Mononuclear cell (primary cell): Measurements from ENCODE around the gene KIF14. TPM values are rescaled to one million over a fixed set of nuclear protein-coding genes. Genes with fewer than 3 reads are reported as not detected.
"Not testable (repeated sequence)": the region's sequence is repeated elsewhere in the genome, so short reads cannot be mapped to it uniquely, and the experiment has no call there.

Source experiments
- H3K27me3 ChIP-seq: 2 replicates; pipeline ENCODE4 v1.6.0; 2011; ENCODE audit warnings: low read length, control low read depth; ENCODE audit not compliant: insufficient read depth
- H3K4me1 ChIP-seq: 2 replicates; pipeline ENCODE4 v1.5.1; 2011; ENCODE audit warnings: mild to moderate bottlenecking, low read length, control low read depth; ENCODE audit not compliant: insufficient read depth
- H3K4me3 ChIP-seq: 2 replicates; pipeline ENCODE4 v1.5.1; 2011; ENCODE audit warnings: mild to moderate bottlenecking, low read length, moderate library complexity
- H3K9me3 ChIP-seq: 2 replicates; pipeline ENCODE4 v1.5.1; 2011; ENCODE audit warnings: low read depth, mild to moderate bottlenecking, control low read depth, low read length
- total RNA-seq: library from RNA; depleted of rRNA; stranded (reverse); fragments of >200 nt; gene quantifications from one replicate; pipeline ENCODE4 v1.2.3, GENCODE V29; 2012

KIF14 gene
- total RNA-seq, 1 donor, result 0.73 TPM

DNA sequence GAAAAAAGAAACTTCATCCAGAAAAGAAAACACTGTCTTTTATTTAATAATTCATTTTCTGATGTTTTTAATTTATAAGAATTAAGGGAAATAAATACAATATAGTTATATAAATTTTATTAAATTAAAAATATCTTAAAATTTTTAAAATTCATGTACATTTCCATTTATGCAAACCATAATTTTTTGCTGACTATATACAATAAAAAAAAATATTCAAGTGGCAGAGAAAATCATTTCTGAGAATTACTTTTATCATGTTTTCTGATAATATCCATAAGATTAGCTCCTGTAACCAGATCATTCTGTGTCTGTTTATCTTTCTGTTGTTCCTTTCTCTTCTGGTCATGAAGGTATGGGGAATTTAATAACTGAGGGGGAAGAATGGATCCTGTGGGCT, 23.5 kb upstream of the KIF14 start:
- Histone ChIP-seq H3K4me1 (peaks cover 39% of the 10 kb centered on the region), H3K4me3 (no peak overlapping the region), H3K9me3 (no peaks in the 10 kb centered on the region), H3K27me3 (no peaks in the 10 kb centered on the region)

GRCh38 chr1:200642481-200642880, 21.9 kb upstream of the KIF14 start:
- no peak overlapping the region for H3K4me3 ChIP-seq
- no peaks in the 10 kb centered on the region for H3K9me3 ChIP-seq
- peaks cover 39% of the 10 kb centered on the region for H3K4me1 ChIP-seq
- H3K27me3 ChIP-seq, result no peaks in the 10 kb centered on the region

DNA sequence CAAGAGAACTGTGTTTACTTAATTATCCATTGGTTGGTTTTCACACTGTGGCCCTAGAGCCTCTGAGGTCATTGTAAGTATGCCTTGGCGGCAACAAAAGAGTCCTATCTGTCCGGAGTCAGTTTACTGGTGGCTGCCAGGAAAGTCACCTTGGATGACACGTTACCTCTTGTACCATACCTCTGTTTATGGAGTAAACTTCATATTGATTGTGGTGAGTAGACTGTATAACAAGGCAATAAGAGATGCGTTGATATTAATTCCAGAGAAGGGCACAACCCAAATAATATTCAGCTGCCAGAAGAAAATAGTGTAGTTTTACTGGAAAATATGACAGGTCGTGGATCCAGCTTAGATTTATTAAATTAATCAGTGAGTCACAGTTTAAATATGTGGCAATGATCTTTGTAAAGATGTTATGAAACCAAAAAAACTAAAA, 20.4 kb upstream of the KIF14 start:
- H3K27me3 ChIP-seq, result no peaks in the 10 kb centered on the region
- H3K9me3 ChIP-seq, result no peaks in the 10 kb centered on the region
- no peak overlapping the region for H3K4me3 ChIP-seq
- peaks cover 39% of the 10 kb centered on the region for H3K4me1 ChIP-seq

DNA sequence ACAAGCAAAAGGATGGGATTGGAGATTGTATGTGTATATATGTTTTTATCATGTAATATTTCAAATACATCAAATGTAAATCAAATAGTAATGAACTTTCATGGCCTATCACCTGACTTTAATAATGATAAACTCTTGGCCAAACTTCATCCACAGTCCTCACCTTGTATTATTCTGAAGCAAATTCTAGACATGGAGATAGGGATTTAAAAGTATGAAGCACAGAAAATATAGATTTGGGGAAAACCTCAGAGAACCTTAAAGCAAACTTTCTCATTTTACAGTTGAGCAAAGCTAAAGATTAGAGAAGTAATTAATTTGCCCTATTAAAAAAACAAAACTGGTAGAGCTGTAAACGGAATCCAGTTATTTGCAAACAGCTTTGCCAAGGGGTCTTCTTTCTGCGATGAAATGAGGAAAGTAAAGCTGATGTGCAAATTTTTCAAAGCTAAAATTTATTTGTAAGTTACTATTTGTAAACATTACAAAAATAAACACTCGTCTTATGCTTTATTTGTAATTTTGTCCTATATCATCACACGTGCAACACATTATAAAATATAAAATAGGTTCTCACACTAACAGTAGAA, 19.9 kb upstream of the KIF14 start:
- H3K9me3 ChIP-seq, result no peaks in the 10 kb centered on the region
- H3K4me3 ChIP-seq, result no peak overlapping the region
- H3K4me1 ChIP-seq, result peaks cover 39% of the 10 kb centered on the region
- H3K27me3 ChIP-seq, result no peaks in the 10 kb centered on the region

- H3K9me3 ChIP-seq, result no peaks in the 10 kb centered on the region
- H3K27me3 ChIP-seq, result no peaks in the 10 kb centered on the region
- peaks cover 35% of the 10 kb centered on the region for H3K4me1 ChIP-seq
- H3K4me3 ChIP-seq, result no peak overlapping the region
These were observed 17.5 kb upstream of the KIF14 start for GRCh38 chr1:200638073-200638472.

- H3K27me3 ChIP-seq, result no peaks in the 10 kb centered on the region
- peaks cover 23% of the 10 kb centered on the region for H3K4me1 ChIP-seq
- no peaks in the 10 kb centered on the region for H3K9me3 ChIP-seq
- no peak overlapping the region for H3K4me3 ChIP-seq
These were observed 16.1 kb upstream of the KIF14 start for GRCh38 chr1:200636681-200637080.

DNA sequence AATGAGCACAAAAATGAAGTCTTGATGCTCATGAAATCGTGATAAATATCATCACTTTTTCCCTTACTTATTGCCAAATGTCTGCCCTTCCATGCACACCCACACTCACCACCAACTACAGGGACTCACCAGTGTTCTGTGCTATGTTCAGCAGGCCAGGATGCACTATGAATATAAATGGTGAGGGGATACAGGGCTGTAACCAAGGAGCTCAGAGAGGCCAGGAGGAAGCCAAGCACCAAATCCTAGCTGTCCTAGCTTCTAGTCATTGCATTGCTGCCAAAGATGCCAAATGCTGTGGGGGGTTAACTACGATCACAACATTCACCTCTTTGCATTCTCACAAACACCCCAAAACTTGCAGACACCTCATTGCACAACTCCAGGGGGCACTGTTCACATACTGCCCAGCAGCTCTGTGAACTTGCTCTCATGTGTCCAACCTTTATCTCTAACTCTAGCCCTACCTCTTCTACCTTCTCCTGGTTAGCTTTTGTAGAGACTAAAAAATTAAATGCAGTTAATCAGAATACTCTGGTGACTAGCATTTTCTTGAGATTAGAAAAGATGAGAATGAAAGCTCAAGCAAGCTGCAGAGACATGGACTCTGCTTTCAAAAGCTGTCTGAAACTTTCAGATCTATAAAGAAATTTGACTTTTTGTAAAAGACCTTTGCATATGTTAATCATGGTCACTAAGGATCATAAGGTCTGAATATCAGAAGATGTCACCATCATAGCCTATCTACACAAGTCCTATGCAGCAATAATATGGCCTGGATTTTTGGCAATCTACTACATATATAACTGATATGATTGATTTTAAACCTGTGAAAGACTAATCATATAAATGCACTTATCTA, 13.9 kb upstream of the KIF14 start:
- H3K9me3 ChIP-seq, result no peaks in the 10 kb centered on the region
- no peaks in the 10 kb centered on the region for H3K27me3 ChIP-seq
- H3K4me3 ChIP-seq, result no peak overlapping the region
- H3K4me1 ChIP-seq, result peaks cover under 1% of the 10 kb centered on the region

DNA sequence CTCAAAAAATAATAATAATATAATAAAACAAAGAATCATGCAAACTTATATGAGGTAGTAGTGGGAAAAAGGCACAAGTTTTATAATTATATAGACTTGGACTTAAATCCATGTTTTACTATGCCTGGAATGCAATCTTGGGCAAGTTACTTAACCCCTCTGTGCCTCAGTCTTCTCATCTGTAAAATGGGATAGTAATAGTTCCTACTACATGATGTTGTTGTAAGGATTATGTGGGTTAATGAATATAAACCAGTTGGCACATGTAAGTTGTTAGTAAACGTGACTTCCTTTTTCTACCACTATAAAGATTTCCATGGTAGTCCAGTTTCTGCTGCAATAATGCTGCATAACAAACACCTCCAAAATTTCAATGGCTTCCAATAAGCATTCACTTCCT, 10.8 kb upstream of the KIF14 start:
- peaks cover 27% of the 10 kb centered on the region for H3K4me1 ChIP-seq
- H3K27me3 ChIP-seq, result no peaks in the 10 kb centered on the region
- no peaks in the 10 kb centered on the region for H3K9me3 ChIP-seq
- H3K4me3 ChIP-seq, result no peak overlapping the region

- peaks cover 27% of the 10 kb centered on the region for H3K4me1 ChIP-seq
- not testable (repeated sequence) for H3K9me3 ChIP-seq, H3K27me3 ChIP-seq, H3K4me3 ChIP-seq
These were observed 10.0 kb upstream of the KIF14 start for GRCh38 chr1:200630515-200630899.

GRCh38 chr1:200629876-200630514, 9.4 kb upstream of the KIF14 start:
- no peak overlapping the region for H3K4me3 ChIP-seq
- peaks cover 27% of the 10 kb centered on the region for H3K4me1 ChIP-seq
- H3K9me3 ChIP-seq, result no peaks in the 10 kb centered on the region
- H3K27me3 ChIP-seq, result no peaks in the 10 kb centered on the region

GRCh38 chr1:200628223-200628881, 7.8 kb upstream of the KIF14 start:
- Histone ChIP-seq H3K9me3 (no peaks in the 10 kb centered on the region), H3K4me1 (peaks cover 32% of the 10 kb centered on the region), H3K27me3 (no peaks in the 10 kb centered on the region), H3K4me3 (no peak overlapping the region)

DNA sequence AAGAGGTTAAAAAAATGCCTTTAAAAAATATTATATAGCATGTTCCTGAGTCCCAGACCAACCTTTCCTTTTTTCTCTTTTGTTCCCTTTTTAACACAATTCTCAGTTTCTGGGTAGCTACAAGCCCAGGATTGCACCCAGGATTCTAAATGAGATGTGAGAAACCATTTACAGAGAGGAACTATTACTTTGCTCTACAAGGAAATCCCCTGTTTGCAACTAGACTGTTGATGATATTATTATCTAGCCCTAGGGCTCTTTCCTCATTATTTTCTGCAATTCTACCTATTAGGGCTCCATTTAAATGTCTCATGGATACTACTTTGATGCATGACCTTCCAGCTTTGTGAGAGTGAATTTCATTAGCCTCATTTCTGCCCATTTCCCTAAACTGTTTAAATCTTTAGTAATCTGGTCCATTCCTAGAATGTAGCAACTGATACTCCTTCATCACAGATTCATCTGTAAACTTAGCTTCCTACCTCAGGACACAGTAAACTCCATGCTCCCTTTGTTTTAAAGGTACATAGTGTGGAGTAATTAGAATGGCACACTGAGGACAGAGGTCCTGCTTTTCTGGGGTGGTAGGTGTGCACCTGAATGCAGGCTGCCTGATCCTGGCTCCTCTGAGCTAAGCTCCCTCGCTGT, 7.1 kb upstream of the KIF14 start:
- H3K4me1 ChIP-seq, result peaks cover 32% of the 10 kb centered on the region
- H3K4me3 ChIP-seq, result no peak overlapping the region
- no peaks in the 10 kb centered on the region for H3K9me3 ChIP-seq
- H3K27me3 ChIP-seq, result no peaks in the 10 kb centered on the region

DNA sequence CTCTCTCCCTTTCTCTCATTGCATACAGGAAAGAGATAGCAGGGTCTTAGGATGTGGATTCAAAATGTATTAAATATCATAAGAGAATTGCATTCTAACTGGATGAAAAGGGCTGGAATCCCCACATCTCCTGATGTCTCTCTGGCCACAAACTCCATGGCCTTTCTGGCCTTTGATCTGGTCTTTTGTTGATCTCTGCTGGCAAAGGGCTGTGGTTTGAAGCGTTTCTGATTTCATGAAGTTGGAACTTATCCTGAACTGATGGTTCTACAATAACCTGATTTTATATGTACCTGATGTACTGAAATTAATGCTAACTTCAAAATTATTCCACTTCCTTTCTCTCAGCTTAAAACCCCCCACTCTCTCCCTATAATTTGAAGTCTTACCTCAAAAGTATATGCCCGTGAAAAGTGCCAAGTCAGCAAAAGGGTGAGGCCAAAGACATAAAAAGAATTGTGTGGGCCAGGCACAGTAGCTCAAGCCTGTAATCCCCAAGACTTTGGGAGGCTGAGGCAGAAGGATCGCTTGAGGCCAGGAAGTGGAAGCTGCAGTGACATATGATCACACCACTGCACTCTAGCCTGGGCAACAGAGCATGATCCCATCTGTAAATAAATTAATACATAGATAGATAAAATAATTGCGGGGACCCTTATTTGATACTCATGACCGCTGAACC, 6.4 kb upstream of the KIF14 start:
- peaks cover 32% of the 10 kb centered on the region for H3K4me1 ChIP-seq
- H3K4me3 ChIP-seq, result no peak overlapping the region
- H3K27me3 ChIP-seq, result no peaks in the 10 kb centered on the region
- H3K9me3 ChIP-seq, result no peaks in the 10 kb centered on the region

- Histone ChIP-seq H3K4me3 (no peak overlapping the region), H3K9me3 (no peaks in the 10 kb centered on the region), H3K4me1 (peaks cover 43% of the 10 kb centered on the region), H3K27me3 (no peaks in the 10 kb centered on the region)
These were observed 4.9 kb upstream of the KIF14 start for GRCh38 chr1:200625381-200625824.
